H1 (cell line): Measurements from ENCODE around the gene CABP4. TPM values are rescaled to one million over a fixed set of nuclear protein-coding genes. Genes with fewer than 3 reads are reported as not detected.

Experiments used
- CHD7 ChIP-seq: fragments of 300-600 bp; sonication (generic); IDR thresholded peaks from 2 replicates; pipeline ENCODE4 v1.7.1; 2012; ENCODE audit warnings: low read length, moderate library complexity, mild to moderate bottlenecking, inconsistent platforms; ENCODE audit not compliant: insufficient replicate concordance
- polyA plus RNA-seq, 7 experiments: library from polyadenylated mRNA; depleted of rRNA in 3 of 7; stranded (reverse) in 5 of 7; unstranded in 2 of 7; fragments of >200 nt in 5 of 7; fragments of 200-250 nt in 2 of 7; gene quantifications; 1 replicate in 5 of 7; 2 replicates in 1 of 7; 4 replicates in 1 of 7; pipeline versions ENCODE4 v1.2.1 to v1.2.3, GENCODE V29; 2011 to 2013; ENCODE audit warnings: missing spikeins in 2 of 7, mixed read lengths in 2 of 7
- total RNA-seq: library from RNA; stranded (reverse); fragmentation: NEBNext Ultra II Directional; extraction: Animal tissue kit (Norgen Biotek cat#: 25700); gene quantifications from 2 replicates; pipeline ENCODE4 v1.2.1, GENCODE V29; 2021

The CABP4 gene
- total and polyA plus RNA-seq, 2 of the 8 experiments (the other 6 are each of a cell fraction or from before 2014, with no cell fraction given): not detected

- no peak for TF ChIP-seq CHD7
Observed at GRCh38 chr11:67484847-67485311, 29.7 kb downstream of the CABP4 start (continued).
